GM21528 (cell line): ENCODE results near the gene SLC31A1.

ENCODE experiments used
- ATAC-seq: cut with Tn5 transposase; IDR thresholded peaks from one replicate; pipeline ENCODE4 v1.9.1; 2021; ENCODE audit warnings: mild to moderate bottlenecking, moderate library complexity; ENCODE audit not compliant: unreplicated experiment, low FRiP score

The SLC31A1 gene

DNA sequence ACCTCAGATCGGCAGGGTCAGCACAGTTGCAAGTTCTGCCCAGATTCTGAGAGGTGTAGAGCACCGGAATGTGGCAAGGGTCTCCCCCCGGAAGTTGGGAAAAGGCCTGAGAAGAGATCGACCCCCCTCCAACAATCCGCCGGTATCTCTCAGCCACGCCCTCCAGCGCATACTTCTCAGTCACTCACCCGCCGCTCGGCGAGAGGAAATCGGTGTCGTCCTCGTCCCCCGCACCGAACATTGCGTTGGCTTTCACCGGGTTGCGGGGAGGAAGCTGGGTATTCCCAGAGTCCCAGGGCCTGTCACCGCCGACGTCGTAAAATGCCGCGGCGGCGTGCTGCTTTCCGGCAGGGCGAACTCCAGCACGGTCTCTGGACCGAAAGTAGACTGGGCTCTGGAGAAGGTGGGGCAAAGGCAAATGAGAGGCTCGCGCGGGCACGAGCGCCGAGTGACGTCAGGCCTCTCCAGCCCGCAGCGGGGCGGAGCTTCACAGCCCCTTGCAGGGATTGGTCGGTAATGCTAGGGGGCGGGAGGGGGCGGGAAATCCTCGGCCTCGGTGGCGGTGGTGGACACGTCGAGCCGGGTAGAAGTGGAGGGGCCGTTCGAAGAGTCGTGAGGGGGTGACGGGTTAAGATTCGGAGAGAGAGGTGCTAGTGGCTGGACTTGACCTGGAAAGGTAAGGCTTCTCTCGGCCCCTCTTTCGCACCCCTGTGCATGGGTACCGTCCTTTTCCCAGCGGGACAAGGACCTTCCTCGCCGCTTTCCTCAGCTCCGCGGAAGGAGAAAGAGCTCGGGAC, at the start of gene SLC31A1, which contains the start of gene FKBP15:
Gene SLC31A1 (plus strand): TSS at position 542 of the 797 bp plus-strand sequence. CDS start 34,605 bp downstream, outside the sequence.
Gene FKBP15 (minus strand): TSS at position 275 of the 797 bp plus-strand sequence. CDS start 34 bp downstream, at position 241.
- ATAC-seq: peak; percentile 86

DNA sequence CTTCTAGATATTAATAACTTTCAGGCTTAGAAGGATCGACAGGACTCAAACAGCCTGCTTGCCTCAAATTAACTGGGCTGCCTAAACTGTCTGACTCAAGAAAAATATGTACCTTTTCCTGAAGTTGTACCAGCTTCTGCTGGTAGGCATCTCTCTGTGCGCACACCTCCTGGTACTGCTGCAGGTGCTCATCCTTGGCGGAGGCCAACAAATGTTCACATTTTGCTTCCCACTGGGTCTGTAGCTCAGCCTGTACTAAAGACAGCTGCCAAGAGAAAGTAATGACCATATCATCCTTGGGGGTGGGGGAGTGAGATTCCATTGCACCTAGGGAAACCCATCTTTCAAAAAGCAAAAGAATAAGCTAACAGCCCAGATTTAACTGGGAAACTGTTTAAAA, 48.0 kb upstream of the SLC31A1 start:
- ATAC-seq: no peak

DNA sequence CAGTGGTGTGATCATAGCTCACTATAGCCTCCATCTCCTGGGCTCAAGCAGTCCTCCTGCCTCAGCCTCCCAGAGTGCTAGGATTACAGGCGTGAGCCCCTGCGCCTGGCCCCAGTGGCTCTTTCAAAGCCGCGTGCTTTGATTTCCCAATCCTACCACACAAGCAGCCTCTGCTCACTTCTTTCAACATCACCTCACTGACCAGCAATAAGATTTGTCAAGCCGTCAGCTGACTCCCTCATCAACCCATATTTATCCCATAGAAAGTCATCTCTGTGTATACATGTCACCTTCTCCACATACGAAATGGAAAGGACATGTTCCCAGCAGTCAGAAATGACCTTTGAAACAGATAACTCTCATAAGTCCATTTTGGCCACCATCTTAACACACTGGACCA, 44.5 kb upstream of the SLC31A1 start:
- ATAC-seq: no peak

DNA sequence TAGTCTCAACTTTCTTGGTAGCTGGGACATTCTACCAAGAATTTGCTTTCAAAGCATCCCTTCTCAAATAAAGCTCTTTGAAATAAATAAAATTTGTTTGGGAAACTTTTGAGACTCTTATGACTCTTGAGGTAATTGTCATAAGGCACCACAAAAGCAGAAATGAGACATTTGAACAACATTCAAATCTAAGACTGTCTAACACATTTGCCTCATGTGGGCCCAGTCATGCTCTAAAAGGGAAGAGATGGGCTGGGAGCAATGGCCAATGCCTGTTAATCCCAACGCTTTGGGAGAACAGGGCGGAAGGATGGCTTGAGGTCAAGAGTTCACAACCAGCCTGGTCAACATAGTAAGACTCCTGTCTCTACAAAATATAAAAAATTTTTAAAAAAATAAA, 44.1 kb upstream of the SLC31A1 start:
- ATAC-seq: no peak

DNA sequence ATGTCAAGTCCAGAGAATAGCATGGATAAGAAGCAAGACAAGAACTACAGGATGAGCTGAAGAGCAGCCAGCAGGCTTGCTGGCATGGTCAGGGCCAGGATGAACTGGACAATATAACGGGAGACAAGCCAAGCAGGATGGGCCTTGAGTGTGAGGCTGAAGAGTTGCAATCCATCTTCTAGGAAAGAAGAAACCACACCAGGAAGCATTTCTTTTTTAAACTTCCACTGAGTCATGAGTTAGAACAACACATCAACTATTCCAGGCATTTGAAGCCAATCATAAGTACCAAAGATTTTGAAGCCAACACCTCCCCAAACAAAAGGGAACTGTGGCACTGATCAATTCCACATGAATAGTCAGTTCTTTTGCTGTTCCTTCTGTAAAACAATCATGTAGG, 43.3 kb upstream of the SLC31A1 start:
- no peak for ATAC-seq

DNA sequence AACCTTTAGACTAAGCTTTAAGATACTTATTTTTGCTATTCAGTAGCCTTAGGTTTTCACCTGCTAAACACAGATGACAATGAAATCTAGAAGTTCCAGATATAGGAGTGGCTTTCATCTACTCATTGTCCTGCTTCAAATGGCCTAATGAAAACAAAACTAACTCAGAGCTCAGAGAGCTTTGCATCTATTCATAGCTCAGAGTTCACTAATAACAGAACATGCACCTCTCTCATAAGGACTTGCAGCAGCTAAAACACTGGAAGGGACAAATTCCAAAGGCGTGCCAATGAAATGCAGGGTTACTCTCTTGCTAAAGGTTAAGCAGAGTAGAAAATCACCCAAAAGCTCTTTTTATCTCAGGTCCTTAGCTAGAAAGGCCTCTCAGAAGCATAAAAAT, 41.5 kb upstream of the SLC31A1 start:
- no peak for ATAC-seq

DNA sequence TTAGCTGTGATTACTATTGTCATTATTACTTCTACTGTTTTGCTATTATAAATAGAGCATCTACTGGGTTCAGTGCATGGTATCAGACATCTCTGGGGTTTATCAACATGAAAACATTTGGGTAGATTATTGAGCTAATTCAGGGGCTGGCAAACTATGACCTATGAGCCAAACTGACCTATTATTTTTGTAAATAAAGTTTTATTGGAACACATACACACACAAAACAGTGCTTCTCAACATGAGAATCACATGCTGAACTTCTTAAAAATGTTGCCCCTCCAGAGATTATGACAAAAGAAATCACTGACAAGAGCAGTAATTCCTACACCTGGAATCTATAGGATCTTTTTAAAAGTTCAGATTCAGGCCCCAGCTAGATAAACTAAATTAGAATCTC, 40.2 kb upstream of the SLC31A1 start:
- no peak for ATAC-seq

DNA sequence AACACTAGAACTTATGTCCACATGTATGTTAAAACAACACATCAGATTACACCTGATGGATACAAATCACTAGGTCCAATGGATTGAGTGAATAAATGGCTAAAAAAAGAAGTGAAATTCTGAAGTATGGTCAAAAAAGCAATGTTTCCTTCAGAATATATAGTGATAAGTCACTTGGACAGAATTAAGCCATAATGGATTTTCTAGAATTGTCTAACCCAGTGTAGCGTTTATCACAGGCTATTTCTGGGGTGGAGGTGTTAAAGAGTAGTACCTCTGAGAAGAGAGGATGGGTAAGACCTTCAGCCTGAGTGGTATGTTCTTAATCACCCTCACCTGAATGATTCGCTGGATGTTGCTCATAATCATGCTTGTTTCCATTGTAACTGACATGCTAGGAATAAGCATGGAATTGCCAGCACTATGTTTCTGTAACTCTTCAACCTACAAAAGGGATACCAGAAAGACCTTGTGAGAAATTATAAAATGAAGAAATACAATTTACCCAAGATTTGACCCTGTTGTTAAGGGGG, 37.3 kb upstream of the SLC31A1 start:
- ATAC-seq: no peak

DNA sequence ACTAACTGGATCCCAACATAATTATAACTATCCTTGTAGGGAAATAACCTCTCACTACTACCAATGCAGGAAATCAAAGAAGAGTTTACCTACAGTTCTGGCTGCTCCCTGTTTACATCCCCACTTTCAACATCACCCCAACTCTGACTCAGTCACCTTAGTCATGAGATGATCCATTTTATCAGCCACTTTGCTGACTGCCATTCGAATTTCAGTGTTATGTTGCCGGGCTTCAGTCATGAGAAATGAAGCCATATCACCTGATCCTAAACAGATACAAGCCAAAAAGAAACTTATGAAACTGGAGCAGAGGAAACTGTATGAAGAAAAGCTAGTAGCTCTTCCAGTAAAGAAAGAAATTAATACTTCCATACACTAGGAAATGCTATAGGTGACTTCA, 36.8 kb upstream of the SLC31A1 start:
- no peak for ATAC-seq

DNA sequence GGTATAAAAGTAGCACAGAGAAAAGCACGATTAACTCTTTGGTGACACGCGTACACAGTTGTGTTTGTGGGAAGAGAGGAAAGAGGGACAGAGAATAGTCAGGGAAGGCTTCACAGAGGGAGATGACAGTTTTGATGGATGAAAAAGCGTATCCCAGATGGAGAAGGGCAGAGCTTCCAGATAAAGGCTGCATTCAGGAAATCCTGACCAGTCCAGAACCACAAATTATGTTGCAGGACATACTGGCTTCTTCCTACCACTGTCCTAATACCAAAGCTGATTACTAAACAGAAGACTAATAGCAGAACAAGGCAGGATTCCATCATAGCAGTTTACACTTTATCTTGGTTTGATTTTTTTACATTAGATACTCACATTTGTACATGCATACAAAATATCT, 36.1 kb upstream of the SLC31A1 start:
- ATAC-seq: no peak

DNA sequence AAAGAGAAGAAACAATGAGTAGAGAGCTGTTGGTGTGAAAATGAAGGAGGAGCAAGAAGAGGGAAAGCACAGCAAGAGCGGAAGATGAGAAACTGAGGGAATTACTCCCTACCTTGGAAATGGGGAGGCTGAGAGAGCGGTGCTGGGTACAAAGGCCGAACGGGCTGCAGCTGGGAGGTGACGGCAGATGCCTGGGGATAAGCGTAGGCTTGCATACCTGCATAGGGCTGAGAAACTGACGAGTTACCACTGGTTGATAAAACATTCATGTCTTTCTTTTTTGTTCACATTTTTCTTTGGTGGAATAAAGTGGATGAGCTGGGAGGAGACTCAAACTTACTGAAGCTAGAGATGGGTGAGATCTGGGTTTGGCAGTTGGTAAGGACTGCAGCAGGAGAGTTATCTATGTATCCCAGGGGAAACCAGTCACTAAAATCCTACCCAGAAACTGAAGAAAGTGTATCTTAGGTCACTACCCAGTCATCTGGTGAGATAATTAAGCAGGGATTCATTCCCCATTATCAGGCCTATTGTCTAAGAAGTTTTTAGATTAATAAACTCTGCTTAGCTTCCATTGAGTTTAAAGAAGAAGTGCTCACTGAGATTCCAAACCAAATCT, 35.1 kb upstream of the SLC31A1 start:
- no peak for ATAC-seq

DNA sequence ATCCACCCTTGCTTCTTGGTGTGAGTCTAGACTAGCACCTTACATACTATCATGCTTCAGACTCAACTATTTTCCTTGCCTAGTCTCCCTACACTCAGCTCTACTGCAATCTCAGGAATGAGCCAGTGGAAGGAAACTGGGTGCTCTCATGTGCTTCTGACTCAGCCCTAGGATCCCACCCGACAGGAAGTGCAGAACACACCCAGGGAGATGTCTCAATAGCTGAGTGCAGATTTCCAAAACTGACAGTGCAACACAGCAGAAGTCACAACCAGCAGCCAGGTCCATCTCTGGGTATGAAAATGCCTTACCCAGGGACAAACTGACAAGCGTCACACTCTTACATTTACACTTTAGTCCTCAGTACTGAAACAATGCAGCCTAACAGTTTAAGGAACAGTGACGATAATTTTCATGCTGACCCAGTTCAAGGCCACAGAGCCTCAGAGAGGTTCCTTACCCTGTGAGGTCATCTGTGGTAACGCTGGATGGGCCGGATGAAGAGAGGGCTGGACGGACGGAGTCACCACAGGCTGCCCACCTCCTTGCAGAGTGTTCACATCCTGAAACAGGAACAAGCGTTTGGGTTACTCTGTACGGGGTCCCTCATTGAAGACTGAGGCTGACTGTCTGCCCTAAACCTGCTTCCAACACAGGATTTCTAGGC, 33.3 kb upstream of the SLC31A1 start:
- no peak for ATAC-seq

DNA sequence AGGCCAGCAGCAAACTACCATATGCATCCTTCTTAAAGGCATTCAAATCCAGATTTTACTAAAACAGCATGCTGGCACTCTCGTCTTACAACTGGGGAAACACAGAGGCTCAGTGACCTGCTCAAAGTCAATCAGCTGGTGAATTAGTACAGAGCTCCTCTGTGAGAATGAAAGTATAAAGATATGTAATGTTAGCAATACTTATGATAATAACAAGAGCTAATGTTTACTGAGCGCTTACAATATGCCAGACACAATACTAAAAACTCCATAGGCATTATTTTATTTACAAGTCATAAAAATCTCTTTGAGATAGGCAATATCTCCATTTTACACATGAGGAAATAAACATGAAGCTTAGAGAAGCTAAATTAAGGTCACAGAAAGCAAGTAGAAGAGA, 28.9 kb upstream of the SLC31A1 start:
- no peak for ATAC-seq

DNA sequence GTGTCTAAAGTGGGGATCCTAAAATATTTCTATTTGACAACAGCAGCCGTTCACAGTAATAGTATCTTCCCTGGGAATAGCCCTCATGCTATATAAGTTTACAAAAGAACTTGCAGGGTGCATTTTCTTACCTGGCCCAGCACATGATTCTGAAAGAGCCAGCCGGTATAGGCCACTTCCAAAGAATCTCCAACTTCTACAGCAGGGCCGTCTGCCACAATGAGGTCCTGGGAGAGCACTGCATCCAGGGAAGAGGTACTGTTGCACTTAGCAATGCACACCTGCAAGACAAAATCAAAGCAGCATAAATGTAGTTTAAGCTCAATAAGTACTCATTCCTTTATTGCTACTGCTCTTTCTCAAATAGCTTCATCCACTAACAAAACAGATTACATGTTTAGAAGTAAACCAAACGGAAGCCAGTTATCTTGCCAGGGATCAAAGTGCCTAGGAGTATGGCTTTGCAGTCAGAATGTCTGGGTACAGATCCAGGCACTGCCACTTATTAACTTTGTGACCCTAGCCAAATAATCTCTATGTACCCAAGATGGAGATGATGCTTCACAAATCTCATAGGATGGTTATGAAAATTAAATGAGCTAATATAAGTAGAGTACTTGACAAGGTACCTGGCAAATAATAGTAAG, 21.5 kb upstream of the SLC31A1 start:
- ATAC-seq: no peak

DNA sequence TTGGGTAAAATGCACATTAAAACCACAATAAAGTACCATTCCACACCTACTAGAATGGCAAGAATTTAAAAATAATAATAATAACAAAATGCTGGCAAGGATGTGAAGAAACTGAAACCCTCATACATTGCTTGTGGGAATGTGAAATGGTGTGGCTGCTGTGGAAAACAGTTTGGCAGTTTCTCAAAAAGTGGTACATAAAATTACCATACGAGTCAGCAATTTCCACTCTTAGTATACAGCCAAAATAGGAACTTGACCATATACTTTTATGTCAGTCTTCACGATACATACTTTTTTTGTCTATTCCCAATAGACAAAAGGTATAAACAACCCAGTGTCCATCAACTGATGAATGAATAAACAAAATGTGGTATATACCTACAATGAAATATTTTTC, 15.9 kb upstream of the SLC31A1 start:
- no peak for ATAC-seq

DNA sequence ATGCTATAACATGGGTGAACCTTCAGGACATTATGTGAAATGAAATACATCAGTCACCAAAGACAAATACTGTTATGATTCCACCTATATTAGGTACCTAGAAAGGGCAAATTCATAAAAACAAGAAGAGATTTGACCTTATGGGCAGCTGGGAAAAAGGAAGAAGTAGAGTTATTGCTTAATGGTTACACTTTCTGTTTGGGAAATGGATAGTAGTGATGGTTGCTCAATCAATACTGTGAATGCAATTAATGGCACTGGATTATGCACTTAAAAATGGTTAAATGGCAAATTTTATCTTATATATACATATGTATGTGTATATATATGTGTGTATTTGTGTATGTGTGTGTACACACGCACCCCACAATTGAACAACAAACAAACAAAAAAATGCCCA, 15.5 kb upstream of the SLC31A1 start:
- no peak for ATAC-seq

DNA sequence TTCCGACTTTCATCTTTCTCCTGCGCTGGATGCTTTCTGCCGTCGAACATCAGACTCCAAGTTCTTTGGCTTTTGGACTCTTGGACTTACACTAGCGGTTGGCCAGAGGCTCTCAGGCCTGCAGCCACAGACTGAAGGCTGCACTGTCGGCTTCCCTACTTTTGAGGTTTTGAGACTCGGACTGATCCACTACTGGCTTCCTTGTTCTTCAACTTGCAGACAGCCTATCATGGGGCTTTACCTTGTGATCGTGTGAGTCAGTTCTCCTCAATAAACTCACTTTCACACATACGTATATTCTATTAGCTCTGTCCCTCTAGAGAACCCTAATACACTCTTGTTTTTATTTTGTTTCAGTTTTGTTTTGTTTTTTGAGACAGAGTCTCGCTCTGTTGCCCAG, 10.5 kb upstream of the SLC31A1 start:
- no peak for ATAC-seq

DNA sequence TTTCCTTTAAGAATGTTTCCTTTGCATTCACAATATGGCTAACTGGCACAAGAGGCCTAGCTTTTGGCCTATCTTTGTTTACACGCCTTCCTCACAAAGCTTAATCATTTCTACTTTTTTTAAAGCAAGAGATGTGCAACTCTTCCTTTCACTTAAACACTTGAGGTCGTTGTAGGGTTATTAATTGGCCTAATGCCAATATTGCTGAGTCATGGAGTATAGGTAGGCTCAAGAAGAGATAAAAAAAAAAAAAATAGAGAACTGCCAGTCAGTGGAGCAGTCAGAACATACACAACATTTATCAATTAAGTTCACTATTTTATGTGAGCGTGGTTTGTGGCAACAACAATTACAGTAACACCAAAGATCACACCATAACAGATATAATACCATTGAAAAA, 6.2 kb upstream of the SLC31A1 start:
- no peak for ATAC-seq

DNA sequence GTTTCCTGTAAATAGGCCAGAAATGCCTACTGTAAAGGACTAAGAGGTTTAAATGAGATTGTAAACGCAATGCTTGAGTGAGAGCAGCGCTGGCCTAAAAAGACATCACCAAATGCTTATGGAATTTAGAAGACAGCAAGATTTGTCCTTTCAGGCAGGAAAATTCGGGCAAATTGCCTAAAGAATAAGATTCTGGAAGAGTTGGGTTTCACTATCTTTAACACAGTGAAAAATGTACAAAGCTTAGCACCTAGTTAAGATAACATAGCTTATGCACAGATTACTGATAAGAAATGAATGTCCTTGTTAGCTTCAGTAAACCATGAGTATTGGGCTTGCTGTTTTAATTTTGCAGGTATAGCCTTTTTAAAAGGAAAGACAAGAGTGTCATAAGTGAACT, 4.9 kb upstream of the SLC31A1 start:
- no peak for ATAC-seq

DNA sequence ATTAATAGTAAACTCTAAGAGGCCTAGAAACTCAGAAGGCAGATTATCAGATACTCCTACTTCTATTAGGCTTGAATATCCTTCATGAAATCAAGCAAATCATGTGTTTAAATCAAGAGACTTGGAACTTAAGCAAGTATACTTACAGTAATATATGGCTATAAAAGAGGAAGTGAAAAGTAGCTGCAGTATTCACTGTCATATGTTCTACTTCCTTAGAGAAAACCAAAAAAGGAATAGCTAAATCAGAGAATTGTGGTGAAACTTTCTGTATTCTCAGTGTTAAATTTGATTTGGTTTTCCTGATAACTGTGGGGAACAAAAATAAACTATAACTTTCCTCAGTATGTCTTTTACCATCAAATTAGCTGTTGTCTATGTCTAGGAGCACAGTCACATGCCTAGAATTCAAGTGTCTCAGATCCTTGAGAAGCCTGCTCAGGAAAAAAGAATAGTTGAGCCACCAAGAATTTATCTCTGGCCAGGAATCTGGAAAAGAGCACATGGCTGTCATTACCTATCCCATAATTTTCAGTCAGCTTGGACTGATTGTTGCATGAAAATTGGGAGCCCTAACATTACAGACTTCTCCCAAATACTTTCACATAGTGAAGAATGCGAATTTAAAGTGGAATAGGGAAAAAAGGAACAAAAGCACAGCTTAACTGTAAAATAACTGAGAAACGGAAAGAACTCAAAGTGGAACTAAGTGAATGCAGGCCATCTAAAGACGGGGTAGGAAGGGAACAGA, 2.0 kb upstream of the SLC31A1 start:
- peak; percentile 26 for ATAC-seq
